HG02678 (cell line): ENCODE results near the gene ZDHHC24.

Source experiments
- ATAC-seq: cut with Tn5 transposase; IDR thresholded peaks from one replicate; pipeline ENCODE4 v1.9.1; 2021; ENCODE audit warnings: mild to moderate bottlenecking, moderate library complexity; ENCODE audit not compliant: unreplicated experiment

Gene ZDHHC24

GRCh38 chr11:66505276-66505816 is 40.5 kb downstream of the ZDHHC24 start:
- ATAC-seq: no peak

- no peak for ATAC-seq
Observed at GRCh38 chr11:66498506-66498905, 47.3 kb downstream of the ZDHHC24 start.

- no peak for ATAC-seq
Observed at GRCh38 chr11:66497206-66497605, 48.6 kb downstream of the ZDHHC24 start.

- no peak for ATAC-seq
Observed at GRCh38 chr11:66495401-66495854, 50.4 kb downstream of the ZDHHC24 start.

- no peak for ATAC-seq
Observed at GRCh38 chr11:66494935-66495334, 50.9 kb downstream of the ZDHHC24 start.

GRCh38 chr11:66494458-66494857 is 51.4 kb downstream of the ZDHHC24 start:
- no peak for ATAC-seq

- no peak for ATAC-seq
Observed at GRCh38 chr11:66493130-66493529, 52.7 kb downstream of the ZDHHC24 start.

GRCh38 chr11:66492161-66492865 is 53.5 kb downstream of the ZDHHC24 start:
- ATAC-seq: no peak

GRCh38 chr11:66491315-66491935 is 54.4 kb downstream of the ZDHHC24 start:
- ATAC-seq: no peak

- ATAC-seq: no peak
Observed at GRCh38 chr11:66489636-66490035, 56.2 kb downstream of the ZDHHC24 start.

GRCh38 chr11:66488957-66489356 is 56.9 kb downstream of the ZDHHC24 start:
- no peak for ATAC-seq

GRCh38 chr11:66484806-66485380 is 61.0 kb downstream of the ZDHHC24 start:
- ATAC-seq: no peak

- peak; percentile 90 for ATAC-seq
Observed at GRCh38 chr11:66480117-66480938, 65.5 kb downstream of the ZDHHC24 start, which contains the start of gene DPP3. Gene DPP3 (plus strand): TSS chr11:66480434. CDS start chr11:66482201, 1,767 bp downstream.

GRCh38 chr11:66479394-66480116 is 66.3 kb downstream of the ZDHHC24 start:
- peak; percentile 15 for ATAC-seq

- ATAC-seq: no peak
Observed at GRCh38 chr11:66478729-66479393, 67.0 kb downstream of the ZDHHC24 start.

- no peak for ATAC-seq
Observed at GRCh38 chr11:66477263-66478201, 68.3 kb downstream of the ZDHHC24 start.

- no peak for ATAC-seq
Observed at GRCh38 chr11:66476841-66477251, 69.0 kb downstream of the ZDHHC24 start.

GRCh38 chr11:66476173-66476840 is 69.5 kb downstream of the ZDHHC24 start:
- ATAC-seq: no peak
